Suppressor macrophage treated with lipopolysaccharide for 4 hours (primary cell): ENCODE measurements around the gene GALP.
"Not testable (repeated sequence)": the region's sequence is repeated elsewhere in the genome, so short reads cannot be mapped to it uniquely, and the experiment has no call there.

Experiments
- DNase-seq: peaks from one replicate; pipeline ENCODE4 v3.0.0-alpha.2; 2020

Gene GALP

DNA sequence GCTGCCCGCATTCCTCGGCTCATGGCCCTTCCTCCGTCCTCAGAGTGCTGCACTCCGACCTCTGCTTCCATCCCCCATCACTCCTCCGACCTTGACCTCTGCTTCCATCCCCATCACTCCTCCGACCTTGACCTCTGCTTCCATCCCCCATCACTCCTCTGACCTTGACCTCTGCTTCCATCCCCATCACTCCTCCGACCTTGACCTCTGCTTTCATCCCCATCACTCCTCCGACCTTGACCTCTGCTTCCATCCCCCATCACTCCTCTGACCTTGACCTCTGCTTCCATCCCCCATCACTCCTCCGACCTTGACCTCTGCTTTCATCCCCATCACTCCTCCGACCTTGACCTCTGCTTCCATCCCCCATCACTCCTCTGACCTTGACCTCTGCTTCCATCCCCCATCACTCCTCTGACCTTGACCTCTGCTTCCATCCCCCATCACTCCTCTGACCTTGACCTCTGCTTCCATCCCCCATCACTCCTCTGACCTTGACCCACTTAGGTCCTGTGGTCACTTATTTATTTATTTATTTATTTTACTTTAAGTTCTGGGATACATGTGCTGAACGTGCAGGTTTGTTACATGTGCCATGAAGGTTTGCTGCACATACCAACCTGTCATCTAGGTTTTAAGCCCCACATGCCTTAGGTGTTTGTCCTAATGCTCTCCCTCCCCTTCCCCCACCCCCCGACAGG is 26.7 kb upstream of the GALP start:
- DNase-seq, result not testable (repeated sequence)

DNA sequence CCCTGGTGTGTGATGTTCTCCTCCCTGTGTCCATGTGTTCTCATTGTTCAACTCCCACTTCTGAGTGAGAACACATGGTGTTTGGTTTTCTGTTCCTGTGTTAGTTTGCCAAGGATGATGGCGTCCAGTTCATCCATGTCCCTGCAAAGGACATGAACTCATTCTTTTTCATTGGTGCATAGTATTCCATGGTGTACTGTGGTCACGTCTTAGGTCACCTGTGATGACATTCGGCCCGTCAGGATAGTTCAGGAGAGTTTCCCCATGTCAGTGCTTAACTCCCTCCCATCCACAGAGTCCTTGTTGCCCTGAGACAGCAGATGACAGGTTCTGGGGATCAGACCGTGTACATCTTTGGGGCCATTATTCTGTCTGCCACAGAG is 26.2 kb upstream of the GALP start:
- no peak for DNase-seq

DNA sequence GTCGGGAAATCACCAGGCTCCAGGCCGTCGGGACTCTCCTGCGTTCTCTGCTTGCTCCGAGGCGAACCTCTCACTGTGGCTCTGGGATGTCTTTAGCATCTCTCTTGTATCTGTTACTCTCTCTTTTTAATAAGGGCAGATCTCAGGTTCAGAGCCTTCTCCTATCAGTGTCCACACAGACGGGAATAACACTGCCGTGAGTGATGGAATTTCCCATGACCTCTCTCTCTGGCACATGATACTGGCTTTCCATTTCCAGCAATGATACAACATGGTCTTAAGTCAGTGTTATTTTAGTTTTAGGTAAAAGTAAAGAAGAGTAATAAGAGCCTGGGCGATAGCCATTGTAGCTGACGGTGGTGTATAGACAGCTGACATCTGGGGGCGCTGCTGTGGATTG is 25.4 kb upstream of the GALP start:
- no peak for DNase-seq

DNA sequence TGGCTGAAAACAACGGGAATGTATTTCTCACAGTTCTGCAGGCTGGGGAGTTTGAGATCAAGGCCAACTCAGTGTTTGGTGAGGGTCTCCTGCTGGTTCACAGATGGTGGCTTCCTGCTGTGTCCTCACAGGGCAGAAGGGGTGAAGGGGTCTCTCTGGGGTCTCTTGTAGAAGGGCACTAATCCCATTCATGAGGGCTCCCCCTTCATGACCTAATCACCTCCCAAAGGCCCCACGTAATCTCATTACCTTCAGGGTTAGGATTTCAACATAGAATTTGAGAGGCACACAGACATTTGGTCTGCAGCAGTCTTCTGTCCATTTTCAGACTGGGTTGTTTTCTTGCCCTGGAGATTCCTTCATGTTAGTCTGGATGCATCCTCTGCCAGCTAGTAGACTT is 23.2 kb upstream of the GALP start:
- DNase-seq, result no peak

DNA sequence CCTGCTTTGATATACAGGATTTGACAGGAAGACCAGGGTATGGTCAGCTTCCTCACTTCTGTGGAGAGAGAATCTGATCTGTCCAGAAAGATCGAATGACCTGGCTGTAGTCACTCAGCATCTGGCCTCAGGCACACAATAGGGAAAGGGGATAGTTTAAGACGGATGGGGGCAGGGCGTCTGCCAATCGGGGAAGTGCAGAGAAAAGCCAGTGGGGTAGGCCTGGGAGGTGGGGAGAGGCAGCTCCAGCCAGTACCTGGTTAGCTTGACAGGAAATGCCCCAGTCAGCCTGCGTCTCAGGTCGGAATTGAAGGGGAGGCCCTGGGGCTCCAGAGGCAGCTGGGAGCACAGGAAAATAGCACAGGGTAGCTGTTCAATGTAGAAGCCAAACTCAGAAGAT is 22.3 kb upstream of the GALP start:
- DNase-seq, result no peak

- no peak for DNase-seq
Observed at GRCh38 chr19:56155124-56155687, 20.6 kb upstream of the GALP start.

- DNase-seq, result no peak
Observed at GRCh38 chr19:56156768-56157167, 19.0 kb upstream of the GALP start.

DNA sequence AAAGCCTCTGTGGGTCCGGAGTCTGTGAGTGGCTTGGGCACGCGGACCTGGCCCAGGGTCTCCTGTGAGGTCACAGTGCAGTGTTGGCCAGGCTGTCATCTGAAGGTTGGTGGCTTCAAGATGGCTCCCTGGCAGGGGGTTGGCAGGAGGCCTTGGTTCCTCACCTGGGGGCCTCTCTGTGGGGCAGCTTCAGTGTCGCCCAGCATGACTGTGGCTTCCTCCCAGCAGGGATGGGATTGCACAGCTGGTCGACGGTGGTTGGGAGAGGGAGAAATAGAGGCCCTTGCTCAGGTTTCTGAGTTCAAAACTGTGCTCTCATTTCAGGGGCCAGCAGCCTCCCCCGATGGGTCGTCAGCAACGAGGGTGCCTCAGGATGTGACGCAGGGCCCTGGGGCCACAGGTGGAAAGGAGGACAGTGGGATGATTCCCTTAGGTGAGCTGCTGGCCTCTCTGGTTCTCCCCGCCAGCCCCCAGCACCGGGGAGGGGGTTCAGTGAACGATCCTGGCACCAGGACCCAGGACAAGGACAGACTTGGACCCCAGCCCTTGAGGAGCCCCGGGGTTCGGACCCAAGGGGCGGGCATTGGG is 17.5 kb upstream of the GALP start:
- no peak for DNase-seq

- no peak for DNase-seq
Observed at GRCh38 chr19:56159009-56159559, 16.7 kb upstream of the GALP start.

DNA sequence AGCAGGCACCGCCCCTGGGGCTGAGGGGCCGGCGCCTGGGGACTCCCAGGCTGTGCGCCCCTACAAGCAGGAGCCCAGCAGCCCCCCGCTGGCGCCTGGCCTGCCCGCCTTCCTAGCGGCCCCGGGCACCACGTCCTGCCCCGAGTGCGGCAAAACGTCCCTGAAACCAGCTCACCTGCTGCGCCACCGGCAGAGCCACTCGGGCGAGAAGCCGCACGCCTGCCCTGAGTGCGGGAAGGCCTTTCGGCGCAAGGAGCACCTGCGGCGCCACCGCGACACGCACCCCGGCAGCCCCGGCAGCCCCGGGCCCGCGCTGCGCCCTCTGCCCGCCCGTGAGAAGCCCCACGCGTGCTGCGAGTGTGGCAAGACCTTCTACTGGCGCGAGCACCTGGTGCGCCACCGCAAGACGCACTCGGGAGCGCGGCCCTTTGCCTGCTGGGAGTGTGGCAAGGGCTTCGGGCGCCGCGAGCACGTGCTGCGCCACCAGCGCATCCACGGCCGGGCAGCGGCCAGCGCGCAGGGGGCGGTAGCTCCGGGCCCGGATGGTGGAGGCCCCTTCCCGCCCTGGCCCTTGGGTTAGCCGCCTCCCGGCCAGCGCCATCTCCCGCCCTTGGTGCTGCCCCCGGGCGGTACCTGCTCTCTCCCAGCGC is 16.1 kb upstream of the GALP start:
- no peak for DNase-seq

DNA sequence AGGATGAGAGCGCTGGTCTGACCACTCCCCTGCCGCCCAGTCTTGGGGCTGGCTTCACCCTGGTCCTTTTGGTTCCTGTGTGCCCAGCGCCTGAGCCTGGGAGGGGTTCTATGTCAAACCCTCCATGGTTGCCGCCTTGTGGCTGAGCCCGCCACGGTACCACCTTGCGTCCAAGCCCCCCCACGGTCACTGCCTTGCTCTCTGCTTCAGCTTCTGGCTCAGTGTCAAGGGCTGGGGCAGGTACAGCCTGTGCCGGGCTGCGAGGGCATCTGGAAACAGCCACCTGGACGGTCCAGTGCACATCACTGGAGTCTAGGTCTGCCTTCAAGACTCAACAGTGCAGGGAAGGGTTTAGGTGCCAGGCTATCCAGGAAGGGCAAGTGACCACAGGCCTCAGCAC is 14.3 kb upstream of the GALP start:
- no peak for DNase-seq

DNA sequence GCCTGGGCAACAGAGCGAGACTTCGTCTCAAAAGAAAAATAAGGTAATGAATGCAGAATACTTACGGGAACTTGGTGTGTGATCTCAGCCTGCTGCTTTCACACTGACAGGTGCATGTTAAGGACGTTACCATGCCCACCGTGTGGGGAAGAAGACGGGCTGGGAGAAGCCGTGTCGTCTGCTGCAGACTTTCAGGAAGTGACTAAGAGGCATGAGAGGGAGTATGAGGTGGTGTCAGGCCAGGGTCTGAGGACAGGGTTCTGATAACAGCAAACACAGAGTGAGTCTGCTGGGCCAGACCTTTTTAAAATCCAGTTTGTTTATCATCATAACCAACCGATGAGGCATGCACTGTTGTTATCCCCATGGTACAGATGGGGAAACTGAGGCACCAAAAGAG is 13.6 kb upstream of the GALP start:
- peak; percentile 58 for DNase-seq

- no peak for DNase-seq
Observed at GRCh38 chr19:56163097-56163496, 12.7 kb upstream of the GALP start.

DNA sequence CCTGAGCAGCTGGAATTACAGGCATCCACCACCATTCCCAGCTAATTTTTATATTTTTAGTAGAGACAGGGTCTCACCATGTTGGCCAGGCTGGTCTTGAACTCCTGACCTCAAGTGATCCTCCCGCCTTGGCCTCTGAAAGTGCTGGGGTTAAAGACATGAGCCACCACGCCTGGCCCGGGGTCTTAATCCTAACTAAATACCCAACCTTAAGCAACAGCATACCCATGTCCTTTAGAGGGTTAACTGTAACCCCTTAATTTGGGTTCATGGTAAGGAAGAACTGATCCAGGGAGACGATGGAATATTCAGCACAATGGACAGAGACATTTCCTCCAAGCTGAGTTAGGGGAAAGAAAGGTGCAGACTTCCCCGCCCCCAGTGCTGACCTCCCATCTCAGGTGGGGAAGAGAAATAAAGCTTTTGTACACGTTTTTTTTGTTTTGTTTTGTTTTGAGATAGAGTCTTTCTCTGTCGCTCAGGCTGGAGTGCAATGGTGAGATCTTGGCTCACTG is 8.7 kb upstream of the GALP start:
- DNase-seq, result no peak

DNA sequence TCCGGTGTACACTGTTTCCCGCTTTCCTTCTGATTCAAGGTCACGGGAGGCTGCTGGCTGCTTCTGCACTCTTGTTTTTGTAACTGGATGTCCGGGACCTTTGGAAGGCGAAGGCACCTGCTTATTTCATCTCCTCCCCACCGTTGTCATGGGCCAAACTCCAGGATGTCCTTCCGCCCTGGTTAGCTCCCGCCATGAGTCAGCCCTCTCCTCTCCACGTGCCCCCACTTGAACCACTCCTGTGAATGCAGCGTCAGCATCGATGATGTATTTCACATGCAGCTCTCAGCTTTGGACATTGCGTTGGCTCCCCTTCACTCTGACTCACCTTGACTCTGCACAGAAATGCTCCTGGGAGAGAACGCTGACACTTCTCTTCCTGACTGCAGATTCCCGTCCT is 5.5 kb upstream of the GALP start:
- no peak for DNase-seq

DNA sequence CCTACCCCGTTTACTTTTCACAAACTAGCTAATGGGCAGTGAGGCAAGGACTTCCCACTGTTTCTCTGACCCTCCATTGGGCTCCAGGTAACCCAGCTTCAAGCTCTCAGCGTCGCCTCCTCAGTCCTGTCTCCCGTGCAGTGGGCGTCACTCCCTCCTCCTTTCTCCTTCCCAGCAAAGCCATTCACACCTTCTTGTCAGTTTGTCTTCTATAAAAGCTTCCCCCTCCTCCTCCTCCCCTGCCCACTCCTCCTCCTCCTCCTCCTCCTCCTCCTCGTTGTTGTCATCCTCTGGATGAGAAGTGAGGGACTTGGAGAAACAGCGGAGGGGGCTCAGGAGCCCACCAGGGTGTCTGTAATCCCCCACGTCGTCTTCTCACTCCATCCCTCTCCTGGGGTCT is 1.7 kb upstream of the GALP start:
- DNase-seq, result no peak

DNA sequence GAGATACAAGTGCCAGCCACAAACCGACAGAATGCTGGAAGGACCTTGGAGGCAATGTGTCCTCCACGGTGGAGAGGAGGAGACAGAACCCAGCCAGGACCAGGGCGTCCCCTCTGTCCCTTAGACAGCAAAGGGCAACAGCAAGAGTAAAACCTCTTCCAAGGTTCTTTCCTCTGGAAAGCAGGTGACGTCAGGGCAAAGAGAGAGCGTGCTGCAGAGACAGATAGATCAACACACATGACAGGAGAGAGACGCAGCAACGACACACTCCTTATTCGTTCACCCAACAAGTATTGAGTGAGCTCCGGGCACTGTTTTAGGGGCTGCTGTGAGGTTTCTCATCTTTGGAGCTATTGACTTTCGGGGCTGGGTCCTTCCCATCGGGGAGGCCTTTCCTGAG is 1.3 kb upstream of the GALP start:
- DNase-seq, result no peak

DNA sequence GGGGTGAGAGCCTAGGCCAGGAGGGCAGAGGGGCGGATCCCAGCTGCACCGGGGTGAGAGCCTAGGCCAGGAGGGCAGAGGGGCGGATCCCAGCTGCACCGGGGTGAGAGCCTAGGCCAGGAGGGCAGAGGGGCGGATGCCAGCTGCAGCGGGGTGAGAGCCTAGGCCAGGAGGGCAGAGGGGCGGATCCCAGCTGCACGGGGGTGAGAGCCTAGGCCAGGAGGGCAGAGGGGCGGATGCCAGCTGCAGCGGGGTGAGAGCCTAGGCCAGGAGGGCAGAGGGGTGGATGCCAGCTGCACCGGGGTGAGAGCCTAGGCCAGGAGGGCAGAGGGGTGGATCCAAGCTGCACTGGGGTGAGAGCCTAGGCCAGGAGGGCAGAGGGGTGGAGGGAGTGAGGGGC is 502 bp downstream of the GALP start:
- DNase-seq, result not testable (repeated sequence)

DNA sequence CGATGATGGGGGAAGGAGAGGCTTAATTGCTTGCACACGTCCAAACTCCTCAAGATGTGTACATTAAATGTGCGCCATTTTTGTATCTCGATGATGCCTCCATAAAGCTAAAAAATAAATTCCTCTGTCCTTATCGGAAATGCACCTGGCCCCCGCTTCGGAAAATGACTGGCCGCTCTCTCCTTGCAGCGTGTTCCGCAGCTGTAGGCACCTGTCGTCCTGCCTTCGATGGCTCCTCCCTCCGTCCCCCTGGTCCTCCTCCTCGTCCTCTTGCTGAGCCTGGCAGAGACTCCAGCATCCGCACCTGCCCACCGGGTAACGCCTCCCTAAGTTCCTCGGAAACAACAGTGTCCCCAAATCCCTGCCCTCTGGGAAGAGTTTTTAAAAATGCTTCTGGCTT is 1.1 kb downstream of the GALP start:
- no peak for DNase-seq

DNA sequence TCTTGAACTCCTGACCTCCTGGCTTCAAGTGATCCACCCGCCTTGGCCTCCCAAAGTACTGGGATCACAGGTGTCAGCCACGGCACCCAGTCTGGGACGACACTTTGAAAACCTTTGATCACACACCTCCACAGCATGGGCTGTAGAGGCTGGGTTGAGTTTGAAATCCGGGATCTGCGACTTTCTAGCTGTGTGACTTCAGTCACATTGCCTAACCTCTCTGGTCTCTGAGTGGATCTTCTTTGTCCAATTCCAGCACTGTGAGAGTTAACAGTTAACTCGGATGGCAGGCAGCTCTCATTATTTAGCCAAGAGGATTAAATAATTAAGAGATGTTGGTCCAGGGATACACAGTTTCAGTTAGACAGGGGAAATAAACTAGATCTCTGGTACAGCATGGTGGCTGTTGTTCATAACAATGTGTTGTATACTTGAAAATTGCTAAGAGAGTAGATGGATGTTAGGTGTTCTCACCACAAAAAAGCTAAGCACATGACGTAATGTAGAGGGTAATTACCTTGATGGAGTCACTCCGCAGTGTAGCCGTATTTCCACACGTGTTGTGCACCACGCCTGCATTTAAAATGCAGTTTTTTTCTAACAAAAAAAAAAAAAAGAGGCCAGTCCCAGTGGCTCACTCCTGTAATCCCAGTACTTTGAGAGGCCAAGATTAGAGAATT is 1.9 kb downstream of the GALP start:
- DNase-seq, result no peak

- DNase-seq, result no peak
Observed at GRCh38 chr19:56189785-56190184, 14.0 kb downstream of the GALP start.

DNA sequence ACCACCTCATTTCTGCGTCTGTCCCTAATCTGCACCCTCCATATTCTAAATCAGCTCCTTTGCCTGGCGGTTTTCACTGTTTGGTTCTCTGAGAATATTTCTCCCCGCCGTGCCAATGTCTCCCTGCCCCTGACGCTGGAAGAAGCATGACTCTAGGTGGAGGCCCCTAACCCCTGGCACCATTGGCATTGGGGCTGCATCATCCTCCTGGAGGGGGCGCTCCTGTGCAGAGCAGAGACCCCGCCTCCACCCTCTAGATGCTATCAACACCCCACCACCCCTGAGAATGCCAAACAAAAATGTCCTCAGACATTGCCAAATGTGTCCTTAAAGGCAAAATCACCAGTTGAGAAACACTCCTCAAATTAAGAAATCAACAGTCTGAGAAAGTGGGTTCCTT is 15.3 kb downstream of the GALP start:
- no peak for DNase-seq

DNA sequence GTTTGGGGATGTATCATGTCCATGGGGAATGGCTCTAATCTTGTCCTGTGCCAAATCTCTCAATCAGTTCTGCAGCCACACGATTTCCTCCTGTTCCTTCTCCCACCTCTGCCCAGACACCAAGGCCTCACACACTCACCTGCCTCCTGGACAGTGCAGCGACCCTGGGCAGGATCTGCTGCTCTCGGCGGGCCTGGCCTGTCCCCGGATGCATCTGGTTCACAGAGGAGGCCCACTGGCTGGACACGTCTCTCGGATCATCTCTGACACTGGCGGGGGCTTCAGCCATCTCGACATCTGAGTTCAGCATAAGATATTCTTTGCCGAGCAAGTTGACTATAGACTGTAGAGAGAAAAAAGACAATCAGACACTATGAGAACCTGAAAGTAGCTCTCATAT is 15.9 kb downstream of the GALP start:
- DNase-seq, result no peak
